B cell (primary cell): ENCODE results near the gene DTHD1. TPM values are rescaled to one million over a fixed set of nuclear protein-coding genes. Genes with fewer than 3 reads are reported as not detected.

Experiments used
- ATAC-seq: fragments of 200-7000 bp; cut with Tn5 transposase; one replicate; pipeline ENCODE4 v1.10.0; 2021; ENCODE audit warnings: low read depth, mild to moderate bottlenecking, moderate number of reproducible peaks, moderate library complexity
- CTCF ChIA-PET: fragments of 350-600 bp; sonication (Branson Sonifier 250); formaldehyde crosslinking; loops from one replicate; lab custom pipeline; 2021; ENCODE audit warnings: antibody characterized with exemption, inconsistent platforms; lab: Charles Lee
- POLR2A ChIA-PET: fragments of 350-600 bp; sonication (Branson Sonifier 250); formaldehyde crosslinking; loops from one replicate; lab custom pipeline; 2021; ENCODE audit warnings: antibody characterized with exemption; lab: Charles Lee
- DNase-seq: peaks from one replicate; pipeline ENCODE4 v3.0.0; 2013
- H2AFZ ChIP-seq: 2 replicates; pipeline ENCODE4 v1.6.1; 2012; ENCODE audit warnings: mild to moderate bottlenecking, low read depth, low read length; ENCODE audit not compliant: insufficient read depth, poor library complexity, severe bottlenecking
- H3K27ac ChIP-seq, 2 donors: 1 replicate in 1 of 2; 2 replicates in 1 of 2; pipeline ENCODE4 v1.5.1; 2012 to 2013; ENCODE audit warnings: low read length in 2 of 2, mild to moderate bottlenecking in 2 of 2, moderate library complexity in 1 of 2
- H3K27me3 ChIP-seq, 4 experiments: fragments of 200-600 bp in 1 of 4; sonication (generic) in 1 of 4; replicated peaks in 1 of 4; 1 replicate in 2 of 4; 2 replicates in 2 of 4; pipeline versions ENCODE4 v1.6.1 to v1.7.0; 2013 to 2016; ENCODE audit warnings: low read length in 3 of 4, mild to moderate bottlenecking in 2 of 4, mixed read lengths in 1 of 4, moderate library complexity in 1 of 4; ENCODE audit not compliant: insufficient read depth in 4 of 4, control insufficient read depth in 3 of 4; ENCODE audit errors: control extremely low read depth in 1 of 4
- H3K36me3 ChIP-seq, 2 experiments: replicated peaks in 1 of 2; 1 replicate in 1 of 2; 2 replicates in 1 of 2; pipeline versions ENCODE4 v1.6.1 to v1.7.1; 2013; ENCODE audit warnings: low read length in 1 of 2; ENCODE audit not compliant: insufficient read depth in 2 of 2, control insufficient read depth in 1 of 2; ENCODE audit errors: control extremely low read depth in 1 of 2, extremely low read depth in 1 of 2
- H3K4me1 ChIP-seq, 2 donors: fragments of 200-600 bp in 1 of 2; sonication (generic) in 1 of 2; 1 replicate in 1 of 2; 2 replicates in 1 of 2; pipeline versions ENCODE4 v1.5.1 to v1.6.1; 2013 to 2017; ENCODE audit warnings: low read length in 2 of 2; ENCODE audit not compliant: control insufficient read depth in 2 of 2, insufficient read depth in 2 of 2
- H3K4me2 ChIP-seq: replicated peaks from 2 replicates; pipeline ENCODE3; 2012; ENCODE audit warnings: mild to moderate bottlenecking, low read depth, low read length; ENCODE audit not compliant: poor library complexity, severe bottlenecking
- H3K4me3 ChIP-seq, 5 experiments: fragments of 200-600 bp in 1 of 5; sonication (generic) in 1 of 5; 1 replicate in 3 of 5; 2 replicates in 2 of 5; pipeline versions ENCODE4 v1.5.1 to v1.7.0; 2011 to 2016; ENCODE audit warnings: low read length in 4 of 5, mild to moderate bottlenecking in 4 of 5, low read depth in 2 of 5, control low read depth in 1 of 5, moderate library complexity in 1 of 5; ENCODE audit not compliant: insufficient read depth in 1 of 5; ENCODE audit errors: control extremely low read depth in 1 of 5, extremely low read depth in 1 of 5
- H3K79me2 ChIP-seq: fragments of 200-600 bp; sonication (generic); one replicate; pipeline ENCODE4 v1.6.0; 2016; ENCODE audit warnings: low read length; ENCODE audit not compliant: control insufficient read depth, insufficient read depth
- H3K9ac ChIP-seq: fragments of 200-600 bp; sonication (generic); 2 replicates; pipeline ENCODE4 v1.6.1; 2017; ENCODE audit warnings: mild to moderate bottlenecking, low read length, moderate library complexity
- H3K9me3 ChIP-seq, 3 donors: one replicate each; pipeline versions ENCODE4 v1.6.1 to v1.7.1; 2013; ENCODE audit warnings: low read length in 2 of 3; ENCODE audit not compliant: control insufficient read depth in 2 of 3, insufficient read depth in 1 of 3; ENCODE audit errors: control extremely low read depth in 1 of 3
- H4K20me1 ChIP-seq: 2 replicates; pipeline ENCODE4 v1.6.0; 2012; ENCODE audit warnings: mild to moderate bottlenecking, low read length; ENCODE audit not compliant: insufficient read depth, control insufficient read depth, poor library complexity, severe bottlenecking
- H3K27ac Mint-ChIP-seq: one replicate; pipeline ENCODE4 v1.8.0; 2021; ENCODE audit warnings: mixed read lengths
- H3K27me3 Mint-ChIP-seq: one replicate; pipeline ENCODE4 v1.8.0; 2021; ENCODE audit warnings: mixed read lengths
- H3K4me1 Mint-ChIP-seq: one replicate; pipeline ENCODE4 v1.8.0; 2021; ENCODE audit warnings: mixed read lengths
- H3K4me3 Mint-ChIP-seq: one replicate; pipeline ENCODE4 v1.8.0; 2021; ENCODE audit warnings: mixed read lengths
- H3K9me3 Mint-ChIP-seq: one replicate; pipeline ENCODE4 v1.8.0; 2022; ENCODE audit warnings: mixed read lengths; ENCODE audit not compliant: insufficient read depth
- EZH2 ChIP-seq: IDR thresholded peaks from 2 replicates; pipeline ENCODE4 v1.6.1; 2012; ENCODE audit warnings: borderline replicate concordance, low read depth, mild to moderate bottlenecking, moderate library complexity, low read length; ENCODE audit not compliant: insufficient read depth, poor library complexity, severe bottlenecking
- WGBS: methylation state at CpG from one replicate; pipeline ENCODE4 v1.1.5; 2013; ENCODE audit warnings: missing lambda C conversion rate; ENCODE audit not compliant: insufficient coverage; 5-methylcytosine and 5-hydroxymethylcytosine counted together
- intact Hi-C: fragments of 100-400 bp; cut with micrococcal nuclease; formaldehyde crosslinking; loops from one replicate; pipeline ENCODE4 v1.10.0; 2022
- polyA plus RNA-seq: library from polyadenylated mRNA; depleted of rRNA; stranded (reverse); fragments of >200 nt; gene quantifications from 2 replicates; pipeline ENCODE4 v1.2.3, GENCODE V29; 2012
- total RNA-seq, 2 donors: library from RNA; stranded (reverse); fragments of 120-200 nt in 1 of 2; gene quantifications; 1 replicate in 1 of 2; 2 replicates in 1 of 2; pipeline versions ENCODE4 v1.2.3 to v1.2.4, GENCODE V29; 2013 to 2022
- TF ChIP-seq, protein P1 (sequence below): fragments of 200-600 bp; IDR thresholded peaks from one replicate; pipeline ENCODE4 v1.8.0; 2022; ENCODE audit warnings: antibody characterized with exemption, mild to moderate bottlenecking

DTHD1 gene
- total and polyA plus RNA-seq, 2 donors (not counting 1 experiment from before 2014, with no cell fraction given): 0.04 TPM; not detected in 1

DNA sequence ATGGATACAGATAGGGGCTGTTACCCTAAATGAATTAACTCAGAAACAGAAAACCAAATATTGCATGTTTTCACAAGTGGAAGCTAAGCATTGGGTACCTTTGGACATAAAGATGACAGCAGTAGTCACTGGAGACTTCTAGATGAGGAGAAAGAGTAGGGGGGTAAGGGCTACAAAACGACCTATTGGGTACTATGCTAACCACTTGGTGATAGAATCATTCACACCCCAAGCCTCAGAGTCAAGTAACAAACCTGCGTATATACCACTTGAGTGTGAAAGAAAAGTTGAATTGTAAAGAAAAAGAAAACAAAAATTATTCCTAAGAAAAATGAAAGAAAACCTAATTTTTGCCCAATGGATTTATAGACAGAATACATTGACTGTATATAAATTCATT is 29.4 kb upstream of the DTHD1 start:
- intact Hi-C loops: no loop called here
- DNase-seq (no peak), ATAC-seq (no peak)
- no peak overlapping the region for H3K4me3 ChIP-seq
- no peaks in the 10 kb centered on the region for H4K20me1 ChIP-seq
- H3K27ac ChIP-seq: no peak overlapping the region
- H2AFZ ChIP-seq: no peak overlapping the region
- peaks cover 22 to 26% of the 10 kb centered on the region in 2 donors for H3K4me1 ChIP-seq
- Mint-ChIP-seq H3K27me3 (no peaks in the 10 kb centered on the region), H3K4me1 (peaks cover 34% of the 10 kb centered on the region), H3K4me3 (no peak overlapping the region), H3K9me3 (no peaks in the 10 kb centered on the region), H3K27ac (no peak overlapping the region)
- H3K9me3 ChIP-seq: no peaks in the 10 kb centered on the region
- H3K9ac ChIP-seq: no peak overlapping the region
- CTCF ChIA-PET: interaction anchor here (0.9 to 3.9 kb wide), 3 partner anchors 8 to 73 kb away, joined by 3 to 34 read pairs (median 3); partner anchors contain the start of gene ARAP2
- H3K27me3 ChIP-seq: no peaks in the 10 kb centered on the region
- peaks cover 4% of the 10 kb centered on the region for H3K79me2 ChIP-seq
- WGBS: no CpG with 5 or more reads among the region's 2 CpGs
- POLR2A ChIA-PET: no interaction called here
- no peak overlapping the region for H3K4me2 ChIP-seq
- no peaks in the 10 kb centered on the region for H3K36me3 ChIP-seq
- no peak for TF ChIP-seq EZH2

DNA sequence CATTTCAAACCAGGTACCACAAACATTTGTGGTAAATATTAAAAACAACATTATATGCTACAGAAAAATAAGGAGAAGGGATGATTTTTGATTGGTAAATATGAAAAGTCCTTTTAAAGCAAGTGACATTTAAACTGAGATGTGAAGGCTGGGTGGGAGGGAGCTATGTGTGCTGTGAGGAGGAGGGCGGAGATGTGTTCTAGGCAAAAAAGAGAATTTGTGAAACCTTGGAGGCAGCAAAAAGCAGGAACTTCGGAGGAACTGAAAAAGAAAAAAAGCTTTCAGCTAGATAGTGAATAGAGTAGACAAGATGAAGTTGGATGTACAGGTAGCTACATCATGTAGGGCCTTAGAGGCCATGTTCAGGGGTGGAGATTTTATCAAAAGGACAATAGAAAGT is 27.0 kb upstream of the DTHD1 start:
- 67% methylated on average over 2 of the region's 2 CpGs for WGBS
- Histone ChIP-seq H3K27me3 (no peaks in the 10 kb centered on the region), H3K9ac (no peak overlapping the region), H3K4me1 (peaks cover 22 to 26% of the 10 kb centered on the region in 2 donors), H3K9me3 (no peaks in the 10 kb centered on the region), H3K4me3 (no peak overlapping the region), H2AFZ (peak overlapping the region; percentile 1), H3K79me2 (peaks cover 4% of the 10 kb centered on the region), H3K27ac (no peak overlapping the region), H3K36me3 (no peaks in the 10 kb centered on the region), H4K20me1 (no peaks in the 10 kb centered on the region), H3K4me2 (no peak overlapping the region)
- Mint-ChIP-seq H3K9me3 (no peaks in the 10 kb centered on the region), H3K27me3 (no peaks in the 10 kb centered on the region), H3K4me1 (peaks cover 34% of the 10 kb centered on the region), H3K27ac (peak overlapping the region; percentile 44), H3K4me3 (peak overlapping the region; percentile 2)
- ATAC-seq (no peak), DNase-seq (no peak)
- no peak for TF ChIP-seq EZH2
- TF ChIP-seq, protein P1, sequence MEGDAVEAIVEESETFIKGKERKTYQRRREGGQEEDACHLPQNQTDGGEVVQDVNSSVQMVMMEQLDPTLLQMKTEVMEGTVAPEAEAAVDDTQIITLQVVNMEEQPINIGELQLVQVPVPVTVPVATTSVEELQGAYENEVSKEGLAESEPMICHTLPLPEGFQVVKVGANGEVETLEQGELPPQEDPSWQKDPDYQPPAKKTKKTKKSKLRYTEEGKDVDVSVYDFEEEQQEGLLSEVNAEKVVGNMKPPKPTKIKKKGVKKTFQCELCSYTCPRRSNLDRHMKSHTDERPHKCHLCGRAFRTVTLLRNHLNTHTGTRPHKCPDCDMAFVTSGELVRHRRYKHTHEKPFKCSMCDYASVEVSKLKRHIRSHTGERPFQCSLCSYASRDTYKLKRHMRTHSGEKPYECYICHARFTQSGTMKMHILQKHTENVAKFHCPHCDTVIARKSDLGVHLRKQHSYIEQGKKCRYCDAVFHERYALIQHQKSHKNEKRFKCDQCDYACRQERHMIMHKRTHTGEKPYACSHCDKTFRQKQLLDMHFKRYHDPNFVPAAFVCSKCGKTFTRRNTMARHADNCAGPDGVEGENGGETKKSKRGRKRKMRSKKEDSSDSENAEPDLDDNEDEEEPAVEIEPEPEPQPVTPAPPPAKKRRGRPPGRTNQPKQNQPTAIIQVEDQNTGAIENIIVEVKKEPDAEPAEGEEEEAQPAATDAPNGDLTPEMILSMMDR: no peak
- ChIA-PET CTCF (interaction anchor here (0.6 to 3.9 kb wide), 4 partner anchors 11 to 145 kb away, joined by 3 to 34 read pairs (median 10); partner anchors contain the start of gene ARAP2), POLR2A (interaction anchor here (1.9 kb wide), 1 partner anchor 10 kb away, joined by 16 read pairs; the partner anchor contains the start of gene ARAP2)
- intact Hi-C loops: loop anchor here (2.0 kb wide), 3 partner anchors 14 to 70 kb away; no protein-coding TSS in a partner anchor
